ENCODE results near the gene MFAP4.

GRCh38 chr17:19372866-19373504, 14.0 kb downstream of the MFAP4 start:
- TF ChIP-seq CTCF (IDR thresholded peaks at IDR 0.05; ENCODE audit: insufficient read depth, low read depth, low read length) (no peak), EZH2 (IDR thresholded peaks at IDR 0.05; ENCODE audit: insufficient read depth, low read length) (no peak)

Data from astrocyte (in vitro differentiated cells and primary cell).